C4-2B (cell line): ENCODE measurements around the gene OR2A2.

Experiments used
- H3K27ac ChIP-seq: fragments of 450-650 bp; 2 replicates; pipeline ENCODE4 v1.5.1; 2017
- ZFX ChIP-seq: fragments of 450-650 bp; IDR thresholded peaks from 2 replicates; pipeline ENCODE4 v1.6.1; 2017
- TF ChIP-seq, protein P1 (sequence below): fragments of 450-650 bp; conservative IDR thresholded peaks from 2 replicates; pipeline ENCODE4 v1.5.1; 2017; ENCODE audit warnings: mild to moderate bottlenecking

OR2A2 gene

DNA sequence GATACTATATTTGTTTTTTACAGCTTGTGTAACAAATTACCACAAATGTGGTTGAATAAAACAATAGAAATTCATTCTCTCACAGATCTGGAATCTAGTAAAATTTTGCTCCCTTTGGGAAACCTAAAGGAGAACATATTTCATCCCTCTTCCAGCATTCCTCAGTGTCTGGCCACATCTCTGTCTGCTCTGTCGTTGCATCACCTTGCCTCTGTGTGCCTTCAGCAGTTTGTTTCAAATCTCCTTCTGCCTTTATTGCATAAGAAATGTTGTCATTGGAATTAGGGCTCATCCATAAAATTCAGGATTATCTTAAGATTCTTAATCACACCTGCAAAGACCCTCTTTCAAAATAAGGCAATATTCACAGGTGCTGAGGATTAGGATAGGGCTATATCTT, 28.1 kb downstream of the OR2A2 start:
- no peak for TF ChIP-seq ZFX
- TF ChIP-seq, protein P1, sequence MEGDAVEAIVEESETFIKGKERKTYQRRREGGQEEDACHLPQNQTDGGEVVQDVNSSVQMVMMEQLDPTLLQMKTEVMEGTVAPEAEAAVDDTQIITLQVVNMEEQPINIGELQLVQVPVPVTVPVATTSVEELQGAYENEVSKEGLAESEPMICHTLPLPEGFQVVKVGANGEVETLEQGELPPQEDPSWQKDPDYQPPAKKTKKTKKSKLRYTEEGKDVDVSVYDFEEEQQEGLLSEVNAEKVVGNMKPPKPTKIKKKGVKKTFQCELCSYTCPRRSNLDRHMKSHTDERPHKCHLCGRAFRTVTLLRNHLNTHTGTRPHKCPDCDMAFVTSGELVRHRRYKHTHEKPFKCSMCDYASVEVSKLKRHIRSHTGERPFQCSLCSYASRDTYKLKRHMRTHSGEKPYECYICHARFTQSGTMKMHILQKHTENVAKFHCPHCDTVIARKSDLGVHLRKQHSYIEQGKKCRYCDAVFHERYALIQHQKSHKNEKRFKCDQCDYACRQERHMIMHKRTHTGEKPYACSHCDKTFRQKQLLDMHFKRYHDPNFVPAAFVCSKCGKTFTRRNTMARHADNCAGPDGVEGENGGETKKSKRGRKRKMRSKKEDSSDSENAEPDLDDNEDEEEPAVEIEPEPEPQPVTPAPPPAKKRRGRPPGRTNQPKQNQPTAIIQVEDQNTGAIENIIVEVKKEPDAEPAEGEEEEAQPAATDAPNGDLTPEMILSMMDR: no peak
- H3K27ac ChIP-seq: no peak overlapping the region

DNA sequence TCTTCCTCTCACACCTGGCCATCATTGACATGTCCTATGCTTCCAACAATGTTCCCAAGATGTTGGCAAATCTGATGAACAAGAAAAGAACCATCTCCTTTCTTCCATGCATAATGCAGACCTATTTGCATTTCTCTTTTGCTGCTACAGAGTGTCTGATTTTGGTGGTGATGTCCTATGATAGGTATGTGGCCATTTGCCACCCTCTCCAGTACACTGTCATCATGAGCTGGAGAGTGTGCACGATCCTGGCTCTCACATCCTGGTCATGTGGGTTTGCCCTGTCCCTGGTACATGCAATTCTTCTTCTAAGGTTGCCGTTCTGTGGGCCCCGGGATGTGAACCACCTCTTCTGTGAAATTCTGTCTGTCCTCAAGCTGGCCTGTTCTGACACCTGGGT, 32.8 kb downstream of the OR2A2 start:
- no peak overlapping the region for H3K27ac ChIP-seq
- TF ChIP-seq, protein P1: no peak
- no peak for TF ChIP-seq ZFX

DNA sequence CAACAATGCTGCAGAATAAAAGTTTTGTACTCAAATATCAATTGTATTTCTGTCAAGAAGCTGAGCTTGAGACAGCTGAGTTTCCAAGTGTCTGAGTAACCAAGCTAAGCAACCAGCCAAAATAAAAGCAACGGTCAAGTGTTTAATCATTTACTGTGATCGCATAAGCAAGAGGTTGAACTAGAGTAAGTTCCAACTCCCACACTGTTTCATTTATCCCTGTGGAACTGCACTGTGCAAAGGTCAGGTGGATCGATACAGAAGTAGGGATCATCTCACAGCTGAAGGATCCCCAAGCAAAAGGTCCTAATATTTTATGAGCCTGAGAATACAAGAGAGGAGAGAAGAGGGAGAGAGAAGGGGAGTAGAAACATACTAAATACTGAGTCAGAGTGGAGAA, 35.0 kb downstream of the OR2A2 start:
- TF ChIP-seq, protein P1: no peak
- no peak for TF ChIP-seq ZFX
- no peak overlapping the region for H3K27ac ChIP-seq

DNA sequence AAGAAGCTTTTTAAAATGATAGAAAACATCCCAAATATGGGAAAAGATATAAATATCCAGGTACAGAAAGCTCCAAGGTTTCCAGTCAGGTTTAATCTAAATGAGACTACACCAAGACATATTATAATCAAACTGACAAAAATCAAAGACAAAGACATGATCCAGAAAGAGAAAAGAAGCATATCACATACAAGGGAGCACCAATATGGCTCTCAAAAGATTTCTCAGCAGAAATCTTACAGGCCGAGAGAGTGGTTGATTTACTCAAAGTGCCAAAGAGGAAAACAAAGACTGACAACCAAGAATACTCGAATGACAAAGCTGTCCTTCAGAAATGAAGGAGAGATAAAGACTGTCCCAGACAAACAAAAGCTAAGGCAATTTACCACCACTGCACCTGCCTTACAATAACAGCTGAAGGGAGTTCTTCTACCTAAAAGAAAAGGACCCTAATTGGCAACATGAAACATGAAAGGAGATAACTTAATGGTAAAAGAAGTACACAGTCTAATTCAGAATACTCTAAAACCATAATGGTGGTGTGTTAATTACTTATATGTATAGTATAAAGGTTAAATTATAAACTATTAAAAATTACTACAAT, 38.9 kb downstream of the OR2A2 start:
- no peak overlapping the region for H3K27ac ChIP-seq
- TF ChIP-seq, protein P1: no peak
- no peak for TF ChIP-seq ZFX

DNA sequence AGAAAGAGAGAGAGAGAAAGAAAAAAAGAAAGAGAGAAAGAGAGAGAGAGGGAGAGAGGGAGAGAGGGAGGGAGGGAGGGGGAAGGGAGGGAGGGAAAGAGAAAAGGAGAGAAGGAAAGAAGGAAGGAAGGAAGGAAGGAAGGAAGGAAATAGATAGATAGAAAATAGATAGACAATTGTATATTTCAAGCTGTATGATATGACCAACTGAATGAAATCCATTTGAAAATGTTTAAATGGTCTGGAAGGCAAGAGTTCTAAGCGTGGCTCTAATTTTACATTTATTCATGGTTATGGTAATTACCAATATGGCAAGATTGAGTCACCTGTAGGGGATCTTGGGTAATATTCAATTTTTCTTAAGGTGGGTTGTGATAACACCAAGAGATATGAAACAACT, 49.5 kb downstream of the OR2A2 start:
- TF ChIP-seq, protein P1: no peak
- TF ChIP-seq ZFX: no peak
- H3K27ac ChIP-seq: no peak overlapping the region
